SK-N-MC (cell line): ENCODE results near the gene STAT4.

Source experiments
- DNase-seq: peaks from one replicate; pipeline ENCODE4 v3.0.0-alpha.2; 2011; ENCODE audit warnings: low read depth, low spot score
- H3K27ac ChIP-seq: fragments of 200-600 bp; sonication (generic); 2 replicates; pipeline ENCODE4 v1.5.1; 2016; ENCODE audit warnings: mixed run types
- H3K36me3 ChIP-seq: fragments of 200-600 bp; sonication (generic); 2 replicates; pipeline ENCODE4 v1.6.1; 2017; ENCODE audit warnings: antibody characterized with exemption, low read length, mixed read lengths; ENCODE audit not compliant: insufficient read depth
- H3K4me3 ChIP-seq: fragments of 200-600 bp; sonication (generic); 2 replicates; pipeline ENCODE4 v1.5.1; 2016
- H3K9ac ChIP-seq: fragments of 200-600 bp; sonication (generic); 2 replicates; pipeline ENCODE4 v1.8.0; 2017; ENCODE audit warnings: mixed run types, mixed read lengths; ENCODE audit not compliant: insufficient read length
- H3K9me3 ChIP-seq: fragments of 200-600 bp; sonication (generic); 2 replicates; pipeline ENCODE4 v1.6.1; 2017; ENCODE audit warnings: low read depth, mild to moderate bottlenecking, antibody characterized with exemption, low read length, moderate library complexity, mixed read lengths
- EZH2 ChIP-seq: fragments of 200-600 bp; sonication (generic); IDR thresholded peaks from one replicate; pipeline ENCODE4 v1.6.1; 2017; ENCODE audit warnings: antibody characterized with exemption
- FOXP2 ChIP-seq: optimal IDR thresholded peaks from 2 replicates; pipeline ENCODE3; 2011; ENCODE audit warnings: mild to moderate bottlenecking, moderate library complexity; ENCODE audit not compliant: insufficient read depth; ENCODE audit errors: extremely low read length, control extremely low read depth
- POLR2AphosphoS5 ChIP-seq: IDR thresholded peaks from 2 replicates; pipeline ENCODE4 v1.6.1; 2012; ENCODE audit warnings: mild to moderate bottlenecking, low read depth, low read length, borderline replicate concordance

The STAT4 gene

DNA sequence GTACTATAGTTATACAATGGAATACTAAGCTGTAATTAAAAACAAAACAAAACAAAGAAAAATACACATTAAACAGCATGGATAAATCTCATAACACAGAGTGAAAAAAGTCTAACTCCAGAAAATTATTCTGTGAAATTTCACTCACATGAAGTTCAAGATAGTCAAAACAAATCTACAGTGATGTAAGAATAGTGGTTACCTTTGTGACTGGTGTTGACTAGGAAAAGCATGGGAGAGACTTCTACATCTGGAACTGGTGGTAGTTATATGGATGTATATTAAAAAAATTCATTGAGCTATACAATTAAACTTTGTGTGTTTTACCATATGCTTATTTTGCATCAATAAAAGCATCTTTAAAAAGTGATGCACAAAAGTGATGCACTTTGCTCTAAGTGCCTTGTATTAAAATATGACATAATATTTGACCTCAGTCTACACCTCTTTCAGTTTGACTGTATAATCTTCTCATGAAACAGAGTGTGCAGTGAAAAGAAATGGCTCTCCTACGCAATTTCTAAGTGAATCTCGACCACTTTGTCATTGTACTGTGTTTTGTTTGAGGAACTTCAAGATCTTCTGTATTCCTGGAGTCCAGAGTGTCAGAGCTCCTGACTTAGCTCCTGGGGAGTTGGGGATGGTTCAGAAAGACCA is 28.0 kb downstream of the STAT4 start:
- Histone ChIP-seq H3K4me3 (no peak overlapping the region), H3K9me3 (no peaks in the 10 kb centered on the region), H3K27ac (no peak overlapping the region), H3K36me3 (no peaks in the 10 kb centered on the region), H3K9ac (no peak overlapping the region)
- TF ChIP-seq POLR2AphosphoS5: no peak
- TF ChIP-seq EZH2: no peak
- no peak for TF ChIP-seq FOXP2
- no peak for DNase-seq

DNA sequence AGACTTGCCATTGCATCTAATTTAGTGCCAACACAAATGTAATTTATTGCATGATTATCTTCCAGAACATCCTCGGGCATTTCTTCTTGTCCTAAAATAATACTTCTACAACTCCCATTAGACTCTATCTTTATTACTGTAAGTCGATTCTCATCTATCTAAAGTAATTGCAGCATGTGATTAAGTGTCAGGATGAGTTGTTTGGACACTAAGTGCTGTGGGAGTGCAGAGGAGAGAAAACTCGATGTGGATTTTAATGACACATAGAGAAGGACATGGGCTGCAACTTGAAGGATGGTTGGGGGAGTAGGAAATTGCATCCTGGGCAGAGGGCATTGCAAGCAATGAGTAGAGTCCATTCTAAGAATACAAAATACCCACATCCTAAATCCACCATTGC is 33.5 kb downstream of the STAT4 start:
- no peaks in the 10 kb centered on the region for H3K36me3 ChIP-seq
- H3K4me3 ChIP-seq: no peak overlapping the region
- no peaks in the 10 kb centered on the region for H3K9me3 ChIP-seq
- TF ChIP-seq EZH2: no peak
- no peak for TF ChIP-seq POLR2AphosphoS5
- TF ChIP-seq FOXP2: no peak
- no peak overlapping the region for H3K27ac ChIP-seq
- DNase-seq: no peak
- no peak overlapping the region for H3K9ac ChIP-seq

DNA sequence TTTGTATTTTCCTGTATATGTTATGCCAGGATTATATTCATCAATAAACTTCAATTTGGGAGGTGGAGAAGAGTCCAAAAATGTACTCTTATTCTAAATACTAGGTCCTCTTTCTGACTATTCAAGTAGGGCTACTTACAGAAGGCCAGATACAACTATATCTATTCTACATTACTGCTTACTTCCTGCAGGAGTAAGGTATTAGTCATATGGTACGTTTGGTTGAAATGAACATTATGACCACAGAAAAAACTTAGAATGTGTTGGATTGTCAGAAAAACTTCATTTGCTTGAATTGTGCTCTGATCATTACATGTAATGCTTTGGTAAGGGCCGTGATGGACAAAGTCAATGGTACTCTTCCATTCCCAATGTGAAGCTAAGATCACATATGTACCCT is 35.0 kb downstream of the STAT4 start:
- TF ChIP-seq POLR2AphosphoS5: no peak
- TF ChIP-seq FOXP2: no peak
- TF ChIP-seq EZH2: no peak
- no peak overlapping the region for H3K4me3 ChIP-seq
- no peaks in the 10 kb centered on the region for H3K9me3 ChIP-seq
- no peak for DNase-seq
- no peak overlapping the region for H3K9ac ChIP-seq
- no peaks in the 10 kb centered on the region for H3K36me3 ChIP-seq
- no peak overlapping the region for H3K27ac ChIP-seq

DNA sequence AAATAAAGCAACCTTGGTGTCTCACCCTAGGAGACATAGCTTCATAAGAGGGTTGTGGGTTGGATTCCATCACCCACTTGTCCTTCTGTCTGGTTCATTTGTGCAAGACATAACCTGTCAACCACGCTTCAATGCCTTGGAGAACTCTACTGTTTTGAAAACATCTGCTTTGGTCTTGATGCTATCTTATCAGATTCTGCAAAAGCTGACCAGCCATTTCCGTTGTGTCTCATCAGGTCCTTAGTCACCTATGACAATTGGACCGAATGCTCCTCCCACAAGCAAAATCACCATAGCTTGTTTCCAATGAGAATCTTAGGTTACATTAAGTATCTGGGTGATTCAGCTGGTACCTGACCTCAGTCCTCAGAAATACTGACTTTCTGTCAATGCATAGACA is 35.4 kb downstream of the STAT4 start:
- no peak for TF ChIP-seq FOXP2
- no peak for TF ChIP-seq POLR2AphosphoS5
- no peak for TF ChIP-seq EZH2
- Histone ChIP-seq H3K4me3 (no peak overlapping the region), H3K9me3 (no peaks in the 10 kb centered on the region), H3K9ac (no peak overlapping the region), H3K27ac (no peak overlapping the region), H3K36me3 (no peaks in the 10 kb centered on the region)
- no peak for DNase-seq

DNA sequence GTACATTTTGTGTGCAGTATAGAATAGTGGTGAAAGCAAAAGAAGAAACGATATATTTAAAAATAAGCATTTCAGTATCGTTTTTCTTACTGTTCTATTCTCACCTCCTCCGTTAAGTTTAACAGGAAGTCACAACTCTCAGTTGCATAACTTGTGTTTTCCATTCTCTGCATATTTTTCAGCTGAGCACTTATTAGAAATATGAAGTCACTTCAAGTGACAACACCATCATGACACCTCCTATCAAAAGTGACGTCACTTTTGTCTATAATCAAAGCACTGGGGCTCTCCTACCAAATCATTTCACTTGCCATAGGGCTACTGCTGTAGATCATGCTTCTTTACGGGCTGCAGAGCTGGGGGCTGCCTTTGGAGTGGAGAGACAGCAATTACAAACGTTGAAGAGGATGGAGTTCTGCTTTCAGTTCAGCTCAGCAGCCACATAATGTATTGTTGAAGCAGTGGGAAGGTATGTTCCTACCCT is 36.3 kb downstream of the STAT4 start:
- H3K36me3 ChIP-seq: no peaks in the 10 kb centered on the region
- H3K27ac ChIP-seq: no peak overlapping the region
- H3K4me3 ChIP-seq: no peak overlapping the region
- TF ChIP-seq FOXP2: no peak
- TF ChIP-seq POLR2AphosphoS5: no peak
- TF ChIP-seq EZH2: no peak
- no peak for DNase-seq
- no peaks in the 10 kb centered on the region for H3K9me3 ChIP-seq
- H3K9ac ChIP-seq: no peak overlapping the region

DNA sequence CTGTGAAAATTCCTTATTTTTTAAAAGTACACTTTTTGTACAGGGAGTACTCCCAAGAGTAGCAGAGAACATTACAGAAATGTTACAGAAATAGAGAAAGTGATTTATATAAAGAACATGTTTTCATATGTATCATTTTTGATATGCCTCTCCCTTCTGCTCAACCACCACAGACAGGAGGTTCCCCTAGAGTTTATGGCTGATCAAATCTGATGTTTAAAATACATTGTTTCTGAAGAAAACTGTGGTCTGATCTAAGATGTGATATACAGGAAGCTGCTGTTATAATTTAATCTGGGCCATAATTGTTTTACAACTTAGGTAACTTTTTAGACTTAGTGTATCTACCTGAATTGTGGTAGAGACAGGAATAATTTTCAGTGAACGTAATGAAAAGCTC is 37.0 kb downstream of the STAT4 start:
- no peak for TF ChIP-seq EZH2
- no peak for TF ChIP-seq POLR2AphosphoS5
- no peak for TF ChIP-seq FOXP2
- Histone ChIP-seq H3K36me3 (no peaks in the 10 kb centered on the region), H3K27ac (no peak overlapping the region), H3K9me3 (no peaks in the 10 kb centered on the region), H3K9ac (no peak overlapping the region), H3K4me3 (no peak overlapping the region)
- no peak for DNase-seq

DNA sequence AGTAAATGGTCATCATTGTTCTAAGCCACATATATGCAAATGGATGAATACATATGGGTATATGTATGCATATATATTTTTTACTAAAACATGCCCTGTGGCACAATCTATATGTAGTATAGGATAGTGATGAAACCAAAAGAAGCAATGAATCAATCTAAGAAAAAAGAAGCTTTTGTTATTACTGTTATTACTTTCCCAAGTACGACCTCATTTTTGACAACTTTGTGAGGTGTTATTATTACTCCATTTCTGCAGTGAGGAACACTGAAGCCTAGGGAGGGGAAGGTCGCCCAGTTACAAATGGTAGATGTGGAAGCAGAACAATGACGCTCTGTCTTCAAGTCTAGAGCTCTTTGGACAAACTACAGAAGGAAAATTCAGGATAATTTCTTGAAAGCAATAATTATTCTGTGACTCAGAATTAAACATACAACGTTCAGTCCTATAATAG is 38.3 kb downstream of the STAT4 start:
- Histone ChIP-seq H3K9ac (no peak overlapping the region), H3K4me3 (no peak overlapping the region), H3K9me3 (no peaks in the 10 kb centered on the region), H3K27ac (no peak overlapping the region), H3K36me3 (no peaks in the 10 kb centered on the region)
- DNase-seq: no peak
- TF ChIP-seq FOXP2 (no peak), POLR2AphosphoS5 (no peak), EZH2 (no peak)

DNA sequence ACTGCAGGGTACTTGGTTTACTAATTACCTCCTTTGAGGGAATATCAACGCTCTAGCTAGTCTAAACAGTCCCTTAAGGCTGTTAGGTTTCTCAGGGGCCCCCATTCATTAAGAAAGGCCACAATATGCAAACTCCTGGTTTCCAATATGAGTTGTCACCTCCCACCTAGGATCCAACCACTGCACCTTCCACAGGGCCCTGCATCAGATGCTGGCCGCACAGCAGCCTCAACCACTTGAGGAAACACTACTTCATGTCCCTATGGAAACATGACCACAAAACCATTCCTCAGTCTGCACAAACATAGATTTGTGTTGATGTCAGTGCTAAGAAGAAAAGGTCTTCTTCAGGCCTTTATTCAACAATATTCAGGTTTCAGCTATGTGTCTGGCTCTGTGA is 40.9 kb downstream of the STAT4 start:
- no peaks in the 10 kb centered on the region for H3K36me3 ChIP-seq
- no peak overlapping the region for H3K27ac ChIP-seq
- TF ChIP-seq FOXP2: no peak
- no peak for TF ChIP-seq POLR2AphosphoS5
- TF ChIP-seq EZH2: no peak
- no peaks in the 10 kb centered on the region for H3K9me3 ChIP-seq
- no peak overlapping the region for H3K4me3 ChIP-seq
- DNase-seq: no peak
- no peak overlapping the region for H3K9ac ChIP-seq

DNA sequence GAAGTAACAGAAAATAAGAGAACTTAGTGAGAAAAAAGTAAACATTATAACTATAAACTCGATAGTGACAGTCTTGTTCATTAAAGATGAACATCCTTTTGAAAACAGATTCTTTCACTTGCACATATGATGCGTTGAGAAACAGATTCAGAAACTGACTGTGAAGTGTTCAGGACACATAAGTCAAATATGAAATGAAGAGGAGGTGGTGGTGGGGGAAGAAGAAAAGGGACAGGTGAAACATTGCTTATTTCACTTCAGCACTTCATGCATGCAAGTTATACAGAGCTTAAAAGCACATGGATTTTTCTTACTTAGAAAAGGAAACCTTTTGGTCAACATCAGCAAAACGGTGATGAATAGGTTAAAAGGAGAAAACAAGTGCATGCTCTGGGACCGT is 42.5 kb downstream of the STAT4 start:
- TF ChIP-seq POLR2AphosphoS5 (no peak), EZH2 (no peak), FOXP2 (no peak)
- H3K4me3 ChIP-seq: no peak overlapping the region
- H3K36me3 ChIP-seq: no peaks in the 10 kb centered on the region
- no peak overlapping the region for H3K27ac ChIP-seq
- no peaks in the 10 kb centered on the region for H3K9me3 ChIP-seq
- DNase-seq: no peak
- H3K9ac ChIP-seq: no peak overlapping the region
